MM.1S (cell line): ENCODE measurements around the gene SH3RF3.

Source experiments
- DNase-seq: peaks from one replicate; pipeline ENCODE4 v3.0.0-alpha.2; 2015
- H2AFZ ChIP-seq: fragments of 300-600 bp; sonication (generic); 2 replicates; pipeline ENCODE4 v1.6.0; 2016; ENCODE audit warnings: antibody characterized with exemption, low read length
- H3F3A ChIP-seq: fragments of 300-600 bp; sonication (generic); 2 replicates; pipeline ENCODE4 v1.6.1; 2016; ENCODE audit warnings: mild to moderate bottlenecking, antibody characterized with exemption, low read length, moderate library complexity, mixed read lengths; ENCODE audit not compliant: insufficient read depth
- H3K27ac ChIP-seq: fragments of 300-600 bp; sonication (generic); 2 replicates; pipeline ENCODE4 v1.5.1; 2016; ENCODE audit warnings: mild to moderate bottlenecking, low read length
- H3K27me3 ChIP-seq: fragments of 300-600 bp; sonication (generic); replicated peaks from 2 replicates; pipeline ENCODE4 v1.6.0; 2016; ENCODE audit warnings: low read length; ENCODE audit not compliant: insufficient read depth
- H3K36me3 ChIP-seq: fragments of 300-600 bp; sonication (generic); replicated peaks from 2 replicates; pipeline ENCODE4 v1.6.1; 2016; ENCODE audit warnings: mild to moderate bottlenecking, low read length, mixed read lengths; ENCODE audit not compliant: insufficient read depth
- H3K4me1 ChIP-seq: fragments of 300-600 bp; sonication (generic); 2 replicates; pipeline ENCODE4 v1.6.1; 2016; ENCODE audit warnings: low read length, mixed read lengths
- H3K4me2 ChIP-seq: fragments of 300-600 bp; sonication (generic); 2 replicates; pipeline ENCODE4 v1.6.0; 2016; ENCODE audit warnings: low read depth, low read length
- H3K4me3 ChIP-seq: fragments of 300-600 bp; sonication (generic); 2 replicates; pipeline ENCODE4 v1.5.1; 2016; ENCODE audit warnings: low read length, mixed read lengths
- H3K79me2 ChIP-seq: fragments of 300-600 bp; sonication (generic); 2 replicates; pipeline ENCODE4 v1.6.1; 2016; ENCODE audit warnings: mixed run types, low read length, mixed read lengths
- H3K9ac ChIP-seq: fragments of 300-600 bp; sonication (generic); 2 replicates; pipeline ENCODE4 v1.6.1; 2016; ENCODE audit warnings: low read length, mixed read lengths
- H3K9me2 ChIP-seq: fragments of 300-600 bp; sonication (generic); replicated peaks from 2 replicates; pipeline ENCODE4 v1.6.1; 2016; ENCODE audit warnings: mild to moderate bottlenecking, low read length, mixed read lengths; ENCODE audit not compliant: insufficient read depth
- H3K9me3 ChIP-seq: fragments of 300-600 bp; sonication (generic); replicated peaks from 2 replicates; pipeline ENCODE4 v1.6.1; 2016; ENCODE audit warnings: mild to moderate bottlenecking, low read length, mixed read lengths; ENCODE audit not compliant: insufficient read depth
- H4K20me1 ChIP-seq: fragments of 300-600 bp; sonication (generic); 2 replicates; pipeline ENCODE4 v1.6.1; 2016; ENCODE audit warnings: mild to moderate bottlenecking, low read length, moderate library complexity, mixed read lengths; ENCODE audit not compliant: insufficient read depth
- CTCF ChIP-seq: fragments of 300-600 bp; sonication (generic); IDR thresholded peaks from 2 replicates; pipeline ENCODE4 v1.5.1; 2016; ENCODE audit warnings: antibody characterized with exemption, low read length, mixed read lengths
- EZH2 ChIP-seq: fragments of 300-600 bp; sonication (generic); optimal IDR thresholded peaks from 2 replicates; pipeline ENCODE3; 2017; ENCODE audit warnings: low read depth, mild to moderate bottlenecking, antibody characterized with exemption, low read length, mixed read lengths
- EZH2phosphoT487 ChIP-seq: fragments of 300-600 bp; sonication (generic); IDR thresholded peaks from 2 replicates; pipeline ENCODE4 v1.6.1; 2018; ENCODE audit warnings: antibody characterized with exemption, low read length

Gene SH3RF3

GRCh38 chr2:109410039-109410815 is 281.2 kb downstream of the SH3RF3 start:
- H3K79me2 ChIP-seq = no peaks in the 10 kb centered on the region
- H3K27me3 ChIP-seq = no peaks in the 10 kb centered on the region
- H3K36me3 ChIP-seq = no peaks in the 10 kb centered on the region
- H3K4me3 ChIP-seq = no peak overlapping the region
- H3K9me3 ChIP-seq = no peaks in the 10 kb centered on the region
- TF ChIP-seq EZH2phosphoT487 (no peak), CTCF (no peak), EZH2 (no peak)
- H2AFZ ChIP-seq = no peak overlapping the region
- H3K4me2 ChIP-seq = no peak overlapping the region
- H3K9ac ChIP-seq = no peak overlapping the region
- H4K20me1 ChIP-seq = no peaks in the 10 kb centered on the region
- H3K9me2 ChIP-seq = no peaks in the 10 kb centered on the region
- H3K4me1 ChIP-seq = no peaks in the 10 kb centered on the region
- H3K27ac ChIP-seq = no peak overlapping the region
- H3F3A ChIP-seq = no peaks in the 10 kb centered on the region
- no peak for DNase-seq

- Histone ChIP-seq H3K9me3 (no peaks in the 10 kb centered on the region), H3K4me1 (no peaks in the 10 kb centered on the region), H3K9me2 (no peaks in the 10 kb centered on the region), H3K27me3 (no peaks in the 10 kb centered on the region), H2AFZ (no peak overlapping the region), H3K36me3 (no peaks in the 10 kb centered on the region), H3F3A (no peaks in the 10 kb centered on the region), H3K4me2 (no peak overlapping the region), H3K9ac (no peak overlapping the region), H3K27ac (no peak overlapping the region), H3K79me2 (no peaks in the 10 kb centered on the region), H4K20me1 (no peaks in the 10 kb centered on the region), H3K4me3 (no peak overlapping the region)
- TF ChIP-seq EZH2 (no peak), CTCF (no peak), EZH2phosphoT487 (no peak)
- no peak for DNase-seq
Measured at GRCh38 chr2:109411640-109412325, 282.8 kb downstream of the SH3RF3 start.

GRCh38 chr2:109415581-109416013 is 286.6 kb downstream of the SH3RF3 start:
- Histone ChIP-seq H3K4me1 (no peaks in the 10 kb centered on the region), H3K27ac (no peak overlapping the region), H3K36me3 (no peaks in the 10 kb centered on the region), H3K4me3 (no peak overlapping the region), H3K9me3 (no peaks in the 10 kb centered on the region), H3K4me2 (no peak overlapping the region), H3F3A (no peaks in the 10 kb centered on the region), H4K20me1 (no peaks in the 10 kb centered on the region), H3K9ac (no peak overlapping the region), H3K79me2 (no peaks in the 10 kb centered on the region), H3K9me2 (no peaks in the 10 kb centered on the region), H2AFZ (no peak overlapping the region), H3K27me3 (no peaks in the 10 kb centered on the region)
- no peak for TF ChIP-seq CTCF
- TF ChIP-seq EZH2 = no peak
- TF ChIP-seq EZH2phosphoT487 = no peak
- DNase-seq = no peak
